SK-N-SH treated with all-trans-retinoic acid at 6 μM for 48 hours (cell line): Measurements from ENCODE around the gene PHF1.

Experiments
- PATZ1 ChIP-seq: fragments of 250-450 bp; sonication (Bioruptor Pico); IDR thresholded peaks from 2 replicates; pipeline ENCODE4 v1.8.0; 2020; ENCODE audit warnings: mild to moderate bottlenecking, moderate library complexity, borderline replicate concordance
- RARB ChIP-seq: fragments of 250-450 bp; sonication (Bioruptor Pico); IDR thresholded peaks from 2 replicates; pipeline ENCODE4 v1.8.0; 2021; ENCODE audit warnings: mild to moderate bottlenecking, moderate library complexity
- ZC3H10 ChIP-seq: fragments of 250-450 bp; sonication (Bioruptor Pico); IDR thresholded peaks from 2 replicates; pipeline ENCODE4 v1.5.1; 2021; ENCODE audit warnings: mild to moderate bottlenecking, moderate library complexity

- TF ChIP-seq ZC3H10 (CRISPR knock-in tag) (no peak), PATZ1 (CRISPR knock-in tag) (no peak), RARB (CRISPR knock-in tag) (no peak)
Measured at GRCh38 chr6:33453393-33454008, 42.7 kb downstream of the PHF1 start.
